CD4-positive, alpha-beta T cell treated with Interleukin-15 for 1 hour (primary cell): Measurements from ENCODE around the gene KIAA1328.
"Not testable (repeated sequence)": the region's sequence is repeated elsewhere in the genome, so short reads cannot be mapped to it uniquely, and the experiment has no call there.

Experiments
- DNase-seq: peaks from one replicate; pipeline ENCODE4 v3.0.0-alpha.2; 2020

KIAA1328 gene

DNA sequence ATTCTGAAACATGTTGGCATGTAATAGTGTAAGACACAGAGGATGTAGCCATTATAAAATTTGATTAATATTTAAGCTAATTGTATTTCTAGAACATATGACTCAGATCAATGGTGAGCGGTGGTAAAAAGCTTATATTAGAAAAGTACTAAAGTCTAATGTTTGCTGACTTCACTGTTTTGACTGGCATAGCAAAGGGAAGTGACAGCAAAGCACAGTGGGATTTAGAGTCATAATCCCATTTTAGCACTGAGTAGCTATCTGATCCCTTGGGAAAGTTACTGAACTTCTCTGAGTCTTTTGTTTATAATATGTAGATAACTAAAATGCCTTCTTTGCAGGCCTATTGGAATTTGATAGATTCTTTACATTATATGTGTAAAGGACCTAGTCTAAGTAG lies 60.4 kb downstream of the KIAA1328 start:
- DNase-seq, result no peak

DNA sequence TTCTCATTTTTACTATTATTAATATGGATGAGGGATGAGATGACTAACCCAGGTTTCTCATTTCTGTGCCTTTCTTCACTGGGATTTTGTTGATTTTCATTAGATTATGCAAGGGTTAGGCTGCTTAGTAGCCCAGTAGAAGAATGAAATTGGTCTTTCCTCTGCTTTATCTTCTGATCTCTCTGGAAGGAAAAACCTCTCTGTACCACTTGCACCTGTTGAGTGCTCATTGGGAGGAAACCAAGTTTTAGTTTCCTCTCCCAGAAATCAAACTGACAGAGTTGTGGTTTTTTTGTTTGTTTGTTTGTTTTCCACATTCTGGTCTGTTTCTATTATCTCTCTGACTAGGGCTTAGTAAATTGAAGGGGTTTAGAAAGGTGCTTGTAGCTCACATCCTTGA lies 60.8 kb downstream of the KIAA1328 start:
- DNase-seq, result no peak

DNA sequence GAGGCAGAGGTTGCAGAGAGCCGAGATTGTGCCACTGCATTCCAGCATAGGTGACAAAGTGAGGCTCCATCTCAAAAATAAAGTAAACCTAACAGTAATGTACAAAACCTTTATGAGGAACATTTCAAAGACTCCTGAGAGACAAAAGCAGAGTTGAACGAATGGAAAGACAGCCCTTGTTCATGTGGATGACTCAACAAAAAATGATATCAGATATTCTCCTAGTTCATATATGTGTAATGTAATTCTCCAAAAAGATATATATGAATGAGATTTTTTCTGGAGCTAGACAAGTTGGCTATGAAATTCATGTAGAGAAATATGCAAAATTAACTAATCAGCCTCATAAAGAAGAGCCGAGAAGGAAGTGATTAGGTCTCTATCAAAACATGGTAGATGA lies 61.7 kb downstream of the KIAA1328 start:
- no peak for DNase-seq

DNA sequence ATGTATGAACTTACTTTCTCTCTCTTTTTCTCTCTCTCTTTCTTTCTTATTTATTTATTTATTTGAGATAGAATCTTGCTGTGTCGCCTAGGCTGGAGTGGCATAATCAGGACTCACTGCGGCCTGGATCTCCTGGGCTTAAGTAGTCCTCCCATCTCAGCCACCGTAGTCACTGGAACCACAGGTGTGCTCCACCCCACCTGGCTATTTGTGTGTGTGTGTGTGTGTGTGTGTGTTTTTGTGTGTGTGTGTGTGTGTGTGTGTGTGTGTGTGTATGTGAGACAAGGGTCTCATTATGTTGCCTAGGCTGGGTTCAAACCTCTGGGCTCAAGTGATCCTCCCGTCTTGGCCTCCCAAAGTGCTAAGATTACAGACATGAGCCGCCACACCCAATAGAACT lies 64.3 kb downstream of the KIAA1328 start:
- no peak for DNase-seq

DNA sequence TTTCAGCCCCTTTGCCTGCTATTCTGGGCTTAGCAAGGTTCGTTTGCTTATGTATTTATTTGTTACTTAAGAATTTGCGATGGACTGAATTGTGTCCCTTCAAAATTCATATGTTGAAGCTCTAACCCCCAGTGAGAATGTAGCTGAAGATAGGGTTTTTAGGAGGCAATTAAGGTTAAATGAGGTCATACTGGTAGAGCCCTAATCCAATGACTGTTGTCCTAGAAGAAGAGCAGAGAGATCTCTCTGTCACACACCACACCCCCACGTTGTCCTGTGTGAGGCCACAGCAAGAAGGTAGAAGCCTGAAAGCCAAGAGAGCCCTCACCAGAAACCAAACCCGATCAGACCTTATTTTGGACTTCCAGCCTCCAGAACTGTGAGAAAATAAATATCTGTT lies 66.7 kb downstream of the KIAA1328 start:
- DNase-seq, result no peak

DNA sequence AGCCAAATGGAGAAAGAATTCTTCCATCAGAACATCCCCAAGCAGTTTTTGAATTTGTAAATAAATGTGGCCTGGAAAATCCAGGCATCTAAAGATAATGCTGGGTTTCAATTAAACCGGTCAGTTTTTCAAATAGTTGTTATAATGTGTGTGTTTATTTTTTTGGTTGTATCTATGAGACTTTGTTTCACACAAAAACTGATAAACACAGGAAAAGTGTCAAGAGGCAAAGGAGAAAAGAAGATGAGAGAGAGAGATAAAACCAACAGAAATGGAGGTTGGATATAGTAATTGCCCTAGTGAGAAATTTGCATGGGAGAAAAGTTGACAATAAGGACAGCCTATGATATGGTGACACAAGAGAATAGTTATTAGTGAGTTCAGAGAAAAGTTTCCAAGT lies 68.3 kb downstream of the KIAA1328 start:
- DNase-seq, result no peak

DNA sequence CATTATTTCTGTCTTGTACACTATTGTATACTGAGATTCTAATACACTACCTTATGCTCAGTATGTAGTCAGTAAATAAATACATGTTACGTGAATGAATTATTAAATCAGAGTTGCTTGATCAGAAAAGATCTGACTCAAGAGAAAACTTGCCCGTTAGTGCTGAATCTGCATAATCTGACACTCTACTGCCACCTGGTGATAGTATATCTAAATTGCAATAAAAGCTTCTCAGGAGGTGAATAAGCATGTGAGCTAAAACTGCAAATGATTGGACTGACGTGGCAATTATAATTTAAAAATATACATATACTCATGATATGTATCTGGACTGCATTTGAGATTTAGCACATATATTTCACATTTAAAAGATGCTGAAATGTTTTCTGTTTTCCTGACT lies 70.4 kb downstream of the KIAA1328 start:
- no peak for DNase-seq

DNA sequence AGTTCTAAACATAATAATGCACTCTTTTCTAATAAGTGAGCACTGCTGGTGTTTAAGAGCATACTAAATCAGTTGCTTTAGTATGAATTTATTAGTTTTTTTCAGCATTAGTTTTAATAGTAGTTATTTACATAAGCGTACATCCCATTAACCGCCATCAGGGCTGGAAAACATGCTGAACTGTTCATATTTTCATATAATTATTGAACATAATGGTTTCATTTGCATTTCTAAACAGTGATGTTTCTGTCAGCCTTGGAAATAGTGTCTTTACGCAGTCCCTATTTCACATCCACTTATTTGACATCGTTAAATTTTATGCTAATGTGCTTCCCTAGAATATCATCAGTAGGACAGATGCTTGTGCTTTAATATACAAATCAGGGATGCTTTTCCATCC lies 71.5 kb downstream of the KIAA1328 start:
- DNase-seq, result no peak

DNA sequence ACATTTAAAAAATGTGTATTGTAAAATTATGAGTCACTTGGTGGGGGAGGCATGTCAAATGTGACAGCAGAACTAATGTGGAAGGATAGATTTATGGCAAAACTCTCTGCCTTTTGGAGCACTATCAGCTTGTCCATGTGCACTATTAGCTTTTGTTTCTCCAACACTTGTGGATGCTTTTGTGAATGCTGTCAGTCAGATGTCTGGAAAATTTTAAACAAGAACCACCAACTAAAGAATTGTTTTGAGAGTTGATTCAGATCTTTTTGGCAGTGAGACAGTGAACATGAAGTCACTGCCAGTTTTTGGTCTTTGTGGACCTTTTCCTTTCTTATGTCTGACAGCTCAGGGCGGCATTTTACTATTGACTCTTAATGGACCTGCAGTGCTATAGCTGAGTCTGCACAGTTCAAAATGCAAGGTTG lies 72.4 kb downstream of the KIAA1328 start:
- DNase-seq, result no peak

DNA sequence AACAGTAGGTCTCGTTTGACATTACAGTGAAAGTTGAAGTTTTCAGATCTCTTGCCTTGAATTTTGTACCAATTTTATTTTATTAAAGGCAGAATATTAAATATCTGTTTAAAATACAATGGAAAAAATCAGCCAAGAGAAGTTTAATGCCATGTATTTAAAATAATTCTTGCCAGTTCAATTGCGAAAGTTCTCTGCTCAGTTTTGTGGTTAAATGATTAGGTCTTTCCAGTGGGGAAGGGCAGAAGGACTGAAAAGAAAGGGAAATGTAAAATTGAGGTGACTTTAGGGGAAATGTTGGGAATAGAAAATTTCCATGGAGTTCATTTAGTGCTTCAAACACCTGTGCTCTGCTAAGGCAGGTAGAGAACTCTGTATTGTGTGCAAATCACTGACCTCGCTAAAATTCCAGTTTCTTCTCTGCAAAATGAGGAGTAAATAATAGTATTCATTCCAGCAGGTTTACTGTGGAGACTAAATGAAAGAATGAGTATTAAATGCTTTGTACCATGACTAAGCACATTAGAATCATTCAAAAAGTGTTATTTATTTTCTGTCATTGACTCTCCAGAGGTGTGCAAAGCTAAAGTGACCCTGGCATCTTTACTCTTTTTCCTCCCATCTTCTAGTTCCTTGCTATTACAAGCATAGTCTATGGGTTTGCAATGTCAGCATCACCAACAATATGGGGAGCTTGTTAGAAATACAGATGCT lies 74.4 kb downstream of the KIAA1328 start:
- DNase-seq, result no peak

DNA sequence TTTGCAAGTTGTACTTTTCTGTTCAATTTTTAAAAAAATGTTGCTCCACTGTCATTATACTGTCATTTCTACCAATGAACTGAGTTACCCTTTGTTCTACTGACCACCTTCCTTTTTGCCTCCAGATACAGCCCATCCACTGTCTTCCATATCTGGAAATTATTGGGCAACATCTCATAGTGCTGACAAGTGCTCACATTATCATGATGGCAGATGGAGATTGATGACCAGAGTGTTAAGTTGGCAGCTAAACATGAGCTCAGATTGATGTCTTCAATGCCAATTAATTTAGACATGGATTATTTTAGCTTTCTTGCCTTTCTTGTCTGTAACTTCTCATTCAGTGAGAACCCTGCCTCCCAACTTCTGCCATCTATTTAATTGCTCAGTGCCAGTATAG lies 76.6 kb downstream of the KIAA1328 start:
- DNase-seq, result no peak

DNA sequence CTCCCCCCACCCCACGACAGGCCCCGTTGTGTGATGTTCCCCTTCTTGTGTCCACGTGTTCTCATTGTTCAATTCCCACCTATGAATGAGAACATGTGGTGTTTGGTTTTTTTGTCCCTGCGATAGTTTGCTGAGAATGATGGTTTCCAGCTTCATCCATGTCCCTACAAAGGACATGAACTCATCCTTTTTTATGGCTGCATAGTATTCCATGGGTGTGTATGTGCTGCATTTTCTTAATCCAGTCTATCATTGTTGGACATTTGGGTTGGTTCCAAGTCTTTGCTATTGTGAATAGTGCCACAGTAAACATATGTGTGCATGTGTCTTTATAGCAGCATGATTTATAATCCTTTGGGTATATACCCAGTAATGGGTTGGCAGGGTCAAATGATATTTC lies 80.4 kb downstream of the KIAA1328 start:
- not testable (repeated sequence) for DNase-seq

DNA sequence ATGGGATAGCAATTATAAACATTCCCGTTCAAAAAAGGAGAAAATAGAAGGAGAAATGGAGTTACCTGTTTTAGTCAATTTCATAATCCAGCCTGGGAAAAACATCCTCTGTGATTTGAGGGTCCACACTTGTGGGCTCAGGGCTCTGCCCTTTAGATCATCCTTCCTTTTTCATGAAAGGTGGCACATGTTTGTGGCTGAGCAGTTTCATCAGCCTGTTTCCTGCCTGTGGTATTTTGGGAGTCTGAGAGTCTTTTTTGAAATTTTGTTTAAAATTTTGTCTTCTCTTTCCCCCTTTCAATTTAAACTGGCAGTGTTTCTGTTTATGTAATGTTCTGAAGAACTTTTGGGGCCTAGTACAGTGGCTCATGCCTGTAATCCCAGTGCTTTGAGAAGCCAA lies 84.0 kb downstream of the KIAA1328 start:
- DNase-seq, result no peak

DNA sequence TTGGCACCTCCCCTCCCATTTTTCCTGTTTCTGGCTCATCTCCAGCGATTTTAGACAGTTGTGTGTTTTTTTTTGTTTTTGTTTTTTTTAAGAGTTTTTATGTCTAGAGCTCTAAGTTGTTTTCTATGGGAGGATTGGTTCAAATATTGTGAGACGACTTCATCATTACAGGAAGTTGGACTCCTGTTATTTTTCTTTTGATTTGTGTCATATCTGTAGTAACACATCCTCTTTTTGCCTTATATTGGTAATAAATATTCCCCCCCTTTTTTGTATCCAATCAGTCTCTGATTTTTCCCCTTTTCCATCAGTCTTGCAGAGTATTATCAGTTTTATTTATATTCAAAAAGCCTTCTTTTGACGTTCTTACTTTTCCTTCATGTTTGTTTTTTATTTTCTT lies 89.0 kb downstream of the KIAA1328 start:
- no peak for DNase-seq

DNA sequence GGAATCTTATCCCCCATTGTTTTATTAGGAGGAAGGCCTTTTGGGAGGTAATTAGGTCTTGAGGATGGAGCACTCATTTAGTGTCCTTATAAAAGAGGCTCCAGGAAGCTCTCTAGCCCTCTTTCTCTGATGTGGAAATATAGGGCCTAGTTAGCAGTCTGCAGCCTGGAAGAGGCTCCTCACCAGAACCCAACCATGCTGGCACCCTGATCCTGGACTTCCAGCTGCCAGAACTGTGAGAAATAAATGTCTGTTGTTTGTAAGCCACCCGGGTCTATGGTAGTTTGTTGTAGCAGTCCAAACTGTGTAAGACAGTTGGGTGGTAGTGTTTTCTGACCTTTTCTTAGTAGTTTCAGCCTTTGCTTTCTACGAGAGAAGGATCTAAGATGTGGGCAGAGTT lies 100.7 kb downstream of the KIAA1328 start:
- no peak for DNase-seq

DNA sequence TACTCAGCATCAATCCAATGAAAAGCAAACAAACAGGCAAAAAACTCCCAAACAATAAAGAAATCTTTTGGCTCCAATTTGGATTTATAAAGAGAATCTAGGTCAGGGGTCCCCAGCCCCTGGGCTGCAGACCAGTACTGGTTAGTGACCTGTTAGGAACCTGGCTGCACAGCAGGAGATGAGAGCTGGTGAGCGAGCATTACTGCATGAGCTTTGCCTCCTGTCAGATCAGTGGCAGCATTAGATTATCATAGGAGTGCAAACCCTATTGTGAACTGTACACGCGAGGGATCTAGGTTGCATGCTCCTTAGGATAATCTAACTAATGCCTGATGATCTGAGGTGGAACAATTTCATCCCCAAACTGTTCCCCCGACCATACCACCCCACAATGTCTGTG lies 102.2 kb downstream of the KIAA1328 start:
- no peak for DNase-seq

DNA sequence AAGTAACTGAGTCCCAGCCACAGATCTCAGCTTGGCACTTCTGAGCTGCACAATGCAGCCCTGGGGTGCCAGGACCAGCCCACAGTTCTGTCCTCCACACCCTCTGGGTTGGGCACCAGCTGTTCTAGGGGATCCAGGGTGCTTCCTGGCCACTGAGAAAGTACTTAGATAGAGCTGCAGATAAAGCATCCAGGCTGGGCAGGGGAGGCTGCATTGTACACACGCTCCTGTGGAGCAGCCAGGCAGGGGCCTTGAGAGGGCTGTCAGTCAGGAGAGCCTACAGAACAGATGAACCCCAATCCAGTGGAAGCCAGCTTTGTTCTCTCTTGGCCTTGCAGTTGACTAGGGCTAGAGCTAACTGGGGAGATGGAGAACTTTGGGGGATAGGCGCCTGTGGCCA lies 104.6 kb downstream of the KIAA1328 start:
- DNase-seq, result no peak

DNA sequence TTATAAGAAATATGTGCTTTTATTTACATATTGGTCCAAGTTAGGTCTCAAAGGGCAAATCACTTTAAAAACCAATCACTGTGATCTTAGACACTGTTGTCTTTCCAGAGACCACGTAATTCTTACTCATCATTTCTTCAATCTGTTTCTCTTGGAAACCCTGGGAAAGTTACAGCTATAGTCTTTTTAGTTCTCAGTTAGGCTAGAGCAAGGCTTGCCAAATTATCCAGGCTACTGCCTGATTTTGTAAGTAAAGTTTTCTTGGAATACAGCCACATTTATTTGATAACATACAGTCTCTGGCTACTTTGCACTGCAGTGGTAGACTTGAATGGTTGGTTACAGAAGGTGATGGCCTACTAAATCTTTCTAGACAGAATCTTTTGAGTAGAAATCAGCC lies 106.0 kb downstream of the KIAA1328 start:
- DNase-seq, result no peak

DNA sequence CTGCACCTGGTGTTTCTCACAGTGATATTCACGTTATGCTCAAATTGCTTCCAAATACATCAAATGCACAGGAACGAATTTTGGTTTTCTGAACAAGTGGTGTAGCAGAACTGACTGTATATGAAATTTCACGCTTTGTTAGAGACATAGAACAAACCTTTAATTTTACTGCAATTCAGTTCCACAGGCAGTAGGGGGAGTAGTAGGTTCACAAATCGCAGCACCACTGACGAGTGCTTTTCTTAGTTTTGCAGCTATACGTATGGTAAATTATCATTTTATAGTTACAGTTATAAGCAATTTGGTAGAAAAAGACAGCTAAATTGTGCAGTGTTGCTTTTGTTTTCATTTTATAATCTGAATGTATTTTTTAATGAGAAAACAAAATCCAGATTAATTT lies 113.3 kb downstream of the KIAA1328 start:
- DNase-seq, result no peak

DNA sequence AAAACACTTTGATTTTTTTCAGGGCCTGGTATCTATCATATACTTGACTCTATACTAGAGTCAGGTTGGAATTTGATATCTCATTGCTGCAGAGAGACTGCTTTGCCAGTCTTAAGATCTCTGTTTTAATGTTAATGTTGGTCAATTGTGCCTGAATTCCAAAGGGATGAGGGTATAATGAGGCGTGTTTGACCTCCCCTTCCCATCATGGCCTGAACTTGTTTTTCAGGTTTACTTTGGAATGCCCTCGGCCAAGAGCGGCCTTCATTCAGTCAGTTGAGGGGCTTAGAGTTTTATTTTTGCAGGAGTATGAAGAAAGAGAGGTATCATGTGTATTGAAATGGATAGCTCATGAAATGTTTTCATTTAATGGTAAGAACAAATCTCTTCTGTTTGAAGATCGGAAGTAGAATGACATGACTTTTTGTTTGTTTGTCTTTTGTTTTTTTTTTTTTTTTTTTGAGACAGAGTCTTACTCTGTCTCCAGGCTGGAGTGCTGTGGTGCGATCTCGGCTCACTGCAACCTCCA lies 119.0 kb downstream of the KIAA1328 start:
- DNase-seq, result no peak

DNA sequence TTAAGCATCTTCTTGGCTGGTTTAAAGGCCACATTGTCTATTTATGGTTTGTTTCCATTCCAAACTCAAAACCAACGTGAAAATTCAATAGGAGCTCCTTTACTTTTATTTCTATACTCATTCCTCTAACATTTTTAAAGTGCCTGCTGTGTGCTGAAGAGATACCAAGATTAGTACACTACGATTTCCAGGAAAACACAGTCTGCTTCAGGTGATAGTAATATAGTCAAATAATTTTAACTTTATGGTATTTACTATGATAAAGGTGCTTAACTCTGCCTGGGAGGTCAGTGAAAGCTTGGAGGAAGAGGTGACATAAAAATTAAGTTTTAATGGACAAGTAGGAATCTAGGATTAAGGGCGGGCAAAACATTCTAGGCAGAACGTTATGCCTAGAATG lies 121.4 kb downstream of the KIAA1328 start:
- DNase-seq, result no peak

DNA sequence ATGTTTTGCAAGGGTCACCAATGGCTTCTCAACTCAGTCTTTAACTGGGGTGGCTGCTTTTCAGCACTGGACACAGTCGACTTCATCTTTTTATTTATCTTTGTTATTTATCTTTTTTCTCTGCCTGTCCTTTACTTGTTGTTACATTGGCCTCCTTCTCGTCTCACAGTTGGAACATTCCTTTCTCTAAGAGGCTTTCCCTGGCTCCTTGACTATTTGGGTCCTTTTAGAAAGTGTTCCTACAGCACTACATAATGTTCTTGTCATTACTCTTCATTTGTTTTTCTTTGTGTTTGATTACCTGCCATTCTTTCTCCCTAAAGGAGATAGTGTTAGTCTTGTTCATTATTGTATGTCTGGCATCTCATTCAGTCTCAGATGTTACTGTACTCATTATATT lies 122.0 kb downstream of the KIAA1328 start:
- no peak for DNase-seq

DNA sequence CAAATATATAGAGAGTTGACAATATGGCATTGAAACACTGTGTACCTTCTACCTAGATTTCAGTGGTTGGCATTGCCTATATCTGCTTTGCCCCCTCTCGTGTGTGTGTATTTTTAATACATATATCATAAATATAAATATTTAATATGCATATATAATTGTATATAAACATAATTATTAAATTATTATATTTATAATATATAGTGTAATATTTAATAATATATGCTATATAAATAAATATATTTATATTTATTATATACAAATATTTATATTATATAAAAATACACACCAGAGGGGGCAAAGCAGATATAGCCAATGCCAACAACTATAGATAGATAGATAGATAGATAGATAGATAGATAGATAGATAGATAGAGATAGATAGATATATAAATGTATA lies 124.1 kb downstream of the KIAA1328 start:
- no peak for DNase-seq

DNA sequence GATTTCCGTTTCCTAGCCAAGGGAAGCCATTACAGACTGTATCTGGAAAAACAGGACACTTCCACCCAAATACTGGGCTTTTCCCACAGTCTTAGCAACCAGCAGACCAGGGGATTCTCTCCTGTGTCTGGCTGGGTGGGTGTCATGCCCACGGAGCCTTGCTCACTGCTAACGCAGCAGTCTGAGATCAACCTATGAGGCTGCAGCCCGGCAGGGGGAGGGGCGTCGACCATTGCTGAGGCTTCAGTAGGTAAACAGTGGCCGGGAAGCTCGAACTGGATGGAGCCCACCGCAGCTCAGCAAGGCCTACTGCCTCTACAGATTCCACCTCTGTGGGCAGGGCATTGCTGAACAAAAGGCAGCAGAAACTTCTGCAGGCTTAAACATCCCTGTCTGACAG lies 131.1 kb downstream of the KIAA1328 start:
- DNase-seq, result no peak

DNA sequence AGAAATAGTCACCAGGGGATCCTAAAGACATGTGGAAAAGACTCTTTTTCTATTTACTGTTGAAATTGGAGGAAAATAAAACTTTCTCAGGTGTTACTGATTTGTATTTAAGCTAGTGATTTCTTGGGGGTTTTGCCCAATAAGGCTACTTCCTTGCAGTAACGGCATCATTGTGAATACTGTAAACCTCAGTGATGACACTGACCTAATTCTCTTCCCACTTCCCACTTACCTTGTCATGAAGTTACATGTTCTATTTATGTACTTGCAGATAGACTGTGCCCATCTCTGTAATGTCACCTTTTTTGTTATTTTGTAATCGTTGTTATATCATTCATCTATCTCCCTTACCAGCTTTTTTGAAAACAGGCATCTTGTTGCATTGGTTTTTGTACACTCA lies 134.5 kb downstream of the KIAA1328 start:
- no peak for DNase-seq
